Muscle layer of duodenum (tissue), 2 donors: Measurements from ENCODE around the gene SMAP2.

Source experiments
- H3K27ac ChIP-seq: one replicate; pipeline ENCODE4 v1.7.0; 2013; ENCODE audit warnings: mild to moderate bottlenecking, low read length
- H3K27me3 ChIP-seq: one replicate; pipeline ENCODE4 v1.7.0; 2013; ENCODE audit warnings: low read depth, mild to moderate bottlenecking, control low read depth, low read length
- H3K36me3 ChIP-seq, 2 donors: one replicate each; pipeline ENCODE4 v1.7.0; 2013; ENCODE audit warnings: low read length in 2 of 2, control low read depth in 1 of 2, mild to moderate bottlenecking in 1 of 2; ENCODE audit not compliant: insufficient read depth in 2 of 2, control insufficient read depth in 1 of 2
- H3K4me1 ChIP-seq, 2 donors: one replicate each; pipeline ENCODE4 v1.7.0; 2013; ENCODE audit warnings: low read length in 2 of 2, mild to moderate bottlenecking in 2 of 2, control low read depth in 1 of 2, moderate library complexity in 1 of 2; ENCODE audit not compliant: insufficient read depth in 2 of 2, control insufficient read depth in 1 of 2
- H3K4me3 ChIP-seq, 2 donors: one replicate each; pipeline ENCODE4 v1.7.0; 2013; ENCODE audit warnings: low read length in 2 of 2, low read depth in 1 of 2, mild to moderate bottlenecking in 1 of 2
- H3K9me3 ChIP-seq, 2 donors: one replicate each; pipeline ENCODE4 v1.7.0; 2013; ENCODE audit warnings: low read length in 2 of 2, control low read depth in 1 of 2, mild to moderate bottlenecking in 1 of 2; ENCODE audit not compliant: control insufficient read depth in 1 of 2
- donor health status: healthy.

Gene SMAP2

GRCh38 chr1:40409467-40409866 is 35.9 kb downstream of the SMAP2 start:
- H3K9me3 ChIP-seq: no peaks in the 10 kb centered on the region
- H3K4me3 ChIP-seq: no peak overlapping the region
- no peak overlapping the region for H3K27ac ChIP-seq
- peaks cover 0 to 3% of the 10 kb centered on the region in 2 donors for H3K4me1 ChIP-seq
- H3K27me3 ChIP-seq: no peaks in the 10 kb centered on the region
- H3K36me3 ChIP-seq: peaks cover 25 to 35% of the 10 kb centered on the region in 2 donors

DNA sequence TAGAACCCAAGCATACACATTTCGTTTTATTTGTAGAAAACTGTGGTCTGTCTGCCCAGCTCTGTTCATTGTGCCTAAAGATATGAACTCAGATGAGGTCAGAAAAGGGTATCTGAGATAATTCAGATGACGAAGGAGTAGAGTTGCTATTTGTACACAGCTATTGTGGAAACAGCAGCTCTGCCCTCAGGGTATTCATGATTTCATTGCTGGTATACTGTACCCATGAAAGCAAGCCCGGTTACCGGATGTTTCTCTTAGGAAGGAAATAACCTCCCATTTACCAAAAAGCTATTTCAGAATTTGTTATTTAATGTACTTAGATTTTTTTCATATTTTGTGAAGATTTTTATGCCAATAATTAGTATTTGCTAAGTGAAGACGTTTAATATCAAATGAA is 37.8 kb downstream of the SMAP2 start:
- Histone ChIP-seq H3K27me3 (no peaks in the 10 kb centered on the region), H3K4me3 (no peak overlapping the region), H3K36me3 (peaks cover 43 to 53% of the 10 kb centered on the region in 2 donors), H3K27ac (no peak overlapping the region), H3K9me3 (no peaks in the 10 kb centered on the region), H3K4me1 (no peaks in the 10 kb centered on the region)

- H3K4me3 ChIP-seq: no peak overlapping the region
- no peaks in the 10 kb centered on the region for H3K9me3 ChIP-seq
- no peaks in the 10 kb centered on the region for H3K4me1 ChIP-seq
- H3K36me3 ChIP-seq: peaks cover 49 to 58% of the 10 kb centered on the region in 2 donors
- H3K27me3 ChIP-seq: no peaks in the 10 kb centered on the region
- no peak overlapping the region for H3K27ac ChIP-seq
These were observed 38.3 kb downstream of the SMAP2 start for GRCh38 chr1:40411843-40412242.

- H3K4me1 ChIP-seq: no peaks in the 10 kb centered on the region
- H3K27ac ChIP-seq: no peak overlapping the region
- H3K27me3 ChIP-seq: no peaks in the 10 kb centered on the region
- H3K4me3 ChIP-seq: no peak overlapping the region
- H3K36me3 ChIP-seq: peaks cover 58 to 62% of the 10 kb centered on the region in 2 donors
- no peaks in the 10 kb centered on the region for H3K9me3 ChIP-seq
These were observed 40.2 kb downstream of the SMAP2 start for GRCh38 chr1:40413527-40414252.

DNA sequence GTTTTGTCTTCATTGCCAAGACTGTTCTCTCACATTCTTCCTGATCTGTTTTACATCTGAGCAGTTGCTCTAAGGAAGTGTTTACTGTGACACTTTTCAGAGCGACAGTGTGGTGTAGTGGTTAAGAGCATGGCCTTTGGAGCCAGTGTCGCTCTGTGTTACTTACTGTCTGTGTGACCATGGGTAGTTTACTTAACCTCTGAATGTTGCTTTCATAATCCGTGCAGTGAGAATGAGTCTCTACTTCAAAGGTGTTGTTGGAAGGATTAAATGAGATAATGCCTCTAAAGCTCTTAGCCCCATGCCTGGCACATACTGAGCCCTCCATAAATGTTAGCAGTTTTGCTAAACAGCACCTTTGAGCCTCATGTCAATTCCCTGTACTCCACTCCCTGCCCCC is 40.8 kb downstream of the SMAP2 start:
- Histone ChIP-seq H3K36me3 (peaks cover 52 to 63% of the 10 kb centered on the region in 2 donors), H3K27ac (no peak overlapping the region), H3K27me3 (no peaks in the 10 kb centered on the region), H3K9me3 (no peaks in the 10 kb centered on the region), H3K4me3 (no peak overlapping the region), H3K4me1 (no peaks in the 10 kb centered on the region)

DNA sequence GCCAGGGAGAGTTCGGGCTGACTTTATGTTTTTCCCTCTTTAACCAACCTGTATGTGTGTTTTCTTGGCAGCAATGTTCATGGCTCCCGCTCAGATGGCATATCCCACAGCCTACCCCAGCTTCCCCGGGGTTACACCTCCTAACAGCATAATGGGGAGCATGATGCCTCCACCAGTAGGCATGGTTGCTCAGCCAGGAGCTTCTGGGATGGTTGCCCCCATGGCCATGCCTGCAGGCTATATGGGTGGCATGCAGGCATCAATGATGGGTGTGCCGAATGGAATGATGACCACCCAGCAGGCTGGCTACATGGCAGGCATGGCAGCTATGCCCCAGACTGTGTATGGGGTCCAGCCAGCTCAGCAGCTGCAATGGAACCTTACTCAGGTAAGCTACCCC is 43.2 kb downstream of the SMAP2 start:
- Histone ChIP-seq H3K9me3 (no peaks in the 10 kb centered on the region), H3K27ac (no peak overlapping the region), H3K27me3 (no peaks in the 10 kb centered on the region), H3K4me3 (no peak overlapping the region), H3K36me3 (peaks cover 47 to 49% of the 10 kb centered on the region in 2 donors), H3K4me1 (no peaks in the 10 kb centered on the region)

DNA sequence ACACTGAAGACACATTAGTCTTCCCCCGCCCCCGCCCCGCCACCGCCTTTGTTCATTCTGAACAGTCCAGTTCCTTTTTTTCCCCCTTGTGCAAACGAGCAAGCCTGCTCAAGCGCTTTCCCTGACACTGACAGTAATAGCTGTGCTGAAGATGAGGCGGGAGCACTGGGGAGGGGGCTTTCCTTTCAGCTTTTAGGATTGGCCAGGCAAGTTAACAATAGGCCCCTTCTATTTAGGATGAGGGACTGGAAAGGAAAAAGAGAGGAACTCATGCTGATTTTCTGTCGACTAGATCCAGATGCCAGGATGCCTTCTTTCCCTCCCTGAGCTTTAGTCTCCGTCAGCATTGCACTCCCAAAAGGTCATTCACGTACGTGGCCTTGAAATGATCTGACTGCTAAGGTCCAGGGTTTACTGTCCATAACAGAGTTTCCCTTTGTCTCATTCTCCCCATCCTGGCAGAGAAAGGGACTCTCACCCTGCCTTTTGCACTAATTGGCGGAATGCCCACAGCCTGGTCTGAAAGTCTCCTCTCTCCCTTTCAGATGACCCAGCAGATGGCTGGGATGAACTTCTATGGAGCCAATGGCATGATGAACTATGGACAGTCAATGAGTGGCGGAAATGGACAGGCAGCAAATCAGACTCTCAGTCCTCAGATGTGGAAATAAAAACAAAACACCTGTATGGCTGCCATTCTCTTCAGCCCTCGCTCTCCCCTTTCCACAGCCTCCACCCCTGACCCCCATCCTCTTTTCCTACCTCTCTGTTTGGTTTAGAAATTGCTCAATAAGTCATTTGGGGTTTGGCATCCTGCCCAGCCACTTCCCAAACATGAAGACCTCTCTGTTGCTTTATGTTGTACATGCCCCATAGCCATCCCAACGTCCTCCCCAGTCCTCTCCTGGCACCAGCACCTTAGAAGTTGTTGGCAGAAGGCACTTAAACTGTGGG is 48.2 kb downstream of the SMAP2 start:
- Histone ChIP-seq H3K27ac (no peak overlapping the region), H3K36me3 (peaks cover 19 to 28% of the 10 kb centered on the region in 2 donors), H3K27me3 (no peaks in the 10 kb centered on the region)

DNA sequence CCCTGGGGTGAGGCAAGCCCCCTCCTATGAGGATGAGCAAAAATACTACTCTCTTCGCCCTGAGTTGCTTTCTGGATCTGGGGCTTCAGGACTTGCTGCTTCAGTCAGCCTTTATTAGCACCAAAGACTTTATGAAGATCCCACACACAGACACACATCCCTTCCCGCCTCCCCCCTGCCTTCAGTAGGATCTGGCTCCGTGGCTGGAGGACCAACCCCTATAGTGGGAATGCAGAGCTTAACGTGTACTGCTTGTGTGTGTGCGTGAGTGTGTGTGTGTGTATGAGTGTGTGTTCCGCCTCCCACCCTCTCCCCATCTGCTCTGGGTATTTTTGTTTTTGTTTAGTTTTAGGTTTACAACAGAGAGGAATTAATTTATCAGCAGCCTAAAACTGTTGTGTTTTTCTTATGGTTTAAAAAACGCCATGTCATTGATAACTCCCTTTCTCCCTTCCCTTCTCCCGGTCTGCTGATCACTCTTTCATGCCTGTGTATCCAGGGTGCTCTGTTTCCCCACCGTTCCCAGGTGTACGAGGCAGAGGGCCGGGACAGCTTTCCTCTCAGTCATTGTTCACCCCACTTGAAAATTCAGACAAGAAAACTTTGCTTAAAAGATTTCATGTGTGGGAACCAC is 49.2 kb downstream of the SMAP2 start:
- Histone ChIP-seq H3K36me3 (peaks cover 11 to 18% of the 10 kb centered on the region in 2 donors), H3K4me3 (no peak overlapping the region), H3K4me1 (no peaks in the 10 kb centered on the region), H3K9me3 (no peaks in the 10 kb centered on the region), H3K27ac (no peak overlapping the region), H3K27me3 (no peaks in the 10 kb centered on the region)

More for the DNA sequence above, 48.2 kb downstream of the SMAP2 start:
- no peaks in the 10 kb centered on the region for H3K9me3 ChIP-seq
- H3K4me3 ChIP-seq: no peak overlapping the region
- H3K4me1 ChIP-seq: no peaks in the 10 kb centered on the region

GRCh38 chr1:40423264-40423642 is 49.7 kb downstream of the SMAP2 start:
- Histone ChIP-seq H3K4me1 (no peaks in the 10 kb centered on the region), H3K4me3 (no peak overlapping the region), H3K27ac (no peak overlapping the region), H3K27me3 (no peaks in the 10 kb centered on the region), H3K36me3 (peaks cover 11 to 15% of the 10 kb centered on the region in 2 donors), H3K9me3 (no peaks in the 10 kb centered on the region)

DNA sequence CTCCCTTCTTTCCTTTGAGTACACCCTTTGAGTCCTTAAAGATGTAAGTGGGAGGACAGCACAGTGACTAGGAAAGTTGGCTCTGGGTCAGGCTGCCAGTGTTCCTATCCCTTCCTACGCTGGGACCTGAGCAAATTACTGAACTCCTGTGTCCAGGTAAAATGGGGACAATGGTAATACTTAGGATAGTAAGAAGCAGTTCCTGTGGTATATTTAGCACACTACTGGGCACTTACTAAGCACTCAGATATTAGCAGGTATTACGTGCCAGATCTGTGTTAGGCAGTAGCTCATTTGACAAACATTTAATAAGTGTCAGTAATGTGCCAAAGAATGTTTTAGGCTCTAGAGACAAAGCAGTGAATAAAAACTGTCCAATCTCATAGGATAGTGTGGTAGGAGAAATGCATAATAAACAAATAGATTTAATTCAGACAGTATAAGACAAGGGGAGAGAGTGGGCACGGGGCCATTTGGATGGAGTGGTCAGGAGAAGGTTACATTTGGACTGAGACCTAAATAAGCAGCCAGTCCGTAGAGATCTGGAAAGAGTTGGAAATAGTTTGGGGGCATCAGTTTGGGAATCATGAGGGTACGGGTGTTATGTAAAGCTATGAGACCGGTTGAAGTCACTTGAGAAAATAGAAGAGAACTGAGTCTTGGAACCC is 50.6 kb downstream of the SMAP2 start:
- H3K27me3 ChIP-seq: no peaks in the 10 kb centered on the region
- no peak overlapping the region for H3K4me3 ChIP-seq
- no peaks in the 10 kb centered on the region for H3K9me3 ChIP-seq
- H3K4me1 ChIP-seq: no peaks in the 10 kb centered on the region
- H3K27ac ChIP-seq: no peak overlapping the region
- peaks cover 10 to 11% of the 10 kb centered on the region in 2 donors for H3K36me3 ChIP-seq

DNA sequence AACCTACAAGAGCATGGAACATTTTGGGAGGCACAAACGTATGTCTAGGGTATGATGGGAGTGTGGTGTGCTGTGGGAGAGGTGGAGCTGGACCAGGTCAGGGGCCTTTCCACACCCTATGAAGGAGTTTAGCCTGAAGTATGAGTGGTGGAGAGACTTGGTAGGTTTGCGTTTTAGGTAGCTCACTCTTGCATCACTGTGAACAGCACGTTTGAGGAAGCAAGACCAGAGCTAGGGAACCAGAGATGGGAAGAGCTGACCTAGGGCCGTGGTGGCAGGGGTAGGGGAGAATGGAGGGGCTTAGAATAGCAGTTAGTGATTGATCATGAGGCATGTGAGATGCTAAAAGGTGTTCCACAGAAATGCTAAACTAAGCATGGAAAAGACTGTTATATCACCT is 51.7 kb downstream of the SMAP2 start:
- no peak overlapping the region for H3K4me3 ChIP-seq
- peaks cover 10 to 11% of the 10 kb centered on the region in 2 donors for H3K36me3 ChIP-seq
- H3K27me3 ChIP-seq: no peaks in the 10 kb centered on the region
- H3K27ac ChIP-seq: no peak overlapping the region
- H3K9me3 ChIP-seq: no peaks in the 10 kb centered on the region
- no peaks in the 10 kb centered on the region for H3K4me1 ChIP-seq
